ENCODE measurements around the gene PTPN21.

GRCh38 chr14:88552876-88553275 lies 1.9 kb downstream of the PTPN21 start:
- TF ChIP-seq POLR2A (conservative IDR thresholded peaks at IDR 0.05) (no peak), ZBTB17 (CRISPR knock-in tag; IDR thresholded peaks at IDR 0.05) (no peak), MYC (IDR thresholded peaks at IDR 0.05; ENCODE audit: low read depth, low read length) (no peak), MYC (CRISPR knock-in tag; IDR thresholded peaks at IDR 0.05; ENCODE audit: borderline replicate concordance, low read depth) (no peak), RAD21 (CRISPR knock-in tag; conservative IDR thresholded peaks at IDR 0.05 in 1 of 2, IDR thresholded peaks at IDR 0.05 in 1 of 2) (no peak), SIN3A (IDR thresholded peaks at IDR 0.05; ENCODE audit: borderline replicate concordance in 2 of 2, control insufficient read depth in 1 of 2, low read depth in 2 of 2, low read length in 2 of 2) (no peak), SRF (CRISPR knock-in tag; IDR thresholded peaks at IDR 0.05) (no peak)
- TF ChIP-seq, protein P1, sequence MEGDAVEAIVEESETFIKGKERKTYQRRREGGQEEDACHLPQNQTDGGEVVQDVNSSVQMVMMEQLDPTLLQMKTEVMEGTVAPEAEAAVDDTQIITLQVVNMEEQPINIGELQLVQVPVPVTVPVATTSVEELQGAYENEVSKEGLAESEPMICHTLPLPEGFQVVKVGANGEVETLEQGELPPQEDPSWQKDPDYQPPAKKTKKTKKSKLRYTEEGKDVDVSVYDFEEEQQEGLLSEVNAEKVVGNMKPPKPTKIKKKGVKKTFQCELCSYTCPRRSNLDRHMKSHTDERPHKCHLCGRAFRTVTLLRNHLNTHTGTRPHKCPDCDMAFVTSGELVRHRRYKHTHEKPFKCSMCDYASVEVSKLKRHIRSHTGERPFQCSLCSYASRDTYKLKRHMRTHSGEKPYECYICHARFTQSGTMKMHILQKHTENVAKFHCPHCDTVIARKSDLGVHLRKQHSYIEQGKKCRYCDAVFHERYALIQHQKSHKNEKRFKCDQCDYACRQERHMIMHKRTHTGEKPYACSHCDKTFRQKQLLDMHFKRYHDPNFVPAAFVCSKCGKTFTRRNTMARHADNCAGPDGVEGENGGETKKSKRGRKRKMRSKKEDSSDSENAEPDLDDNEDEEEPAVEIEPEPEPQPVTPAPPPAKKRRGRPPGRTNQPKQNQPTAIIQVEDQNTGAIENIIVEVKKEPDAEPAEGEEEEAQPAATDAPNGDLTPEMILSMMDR (IDR thresholded peaks at IDR 0.05 in 2 of 3, conservative IDR thresholded peaks at IDR 0.05 in 1 of 3; ENCODE audit: insufficient read depth in 2 of 3, low read depth in 1 of 3, low read length in 3 of 3) = no peak
